Activated T-helper 1 cell treated with anti-CD3 and anti-CD28 coated beads, Interleukin-2, amount 50 U/mL, for 16 hours (primary cell): ENCODE data around the gene ACOT12.
"Not testable (repeated sequence)": the region's sequence is repeated elsewhere in the genome, so short reads cannot be mapped to it uniquely, and the experiment has no call there.

Experiments
- DNase-seq, 2 donors: peaks; one replicate each; pipeline ENCODE4 v3.0.0-alpha.2; 2020; ENCODE audit warnings: low read depth in 1 of 2, low spot score in 1 of 2

The ACOT12 gene

GRCh38 chr5:81393783-81394718 lies at the start of gene ACOT12:
TSS of gene ACOT12 (minus strand) at chr5:81394134. CDS start at chr5:81394114, 20 bp downstream.
- no peak for DNase-seq

DNA sequence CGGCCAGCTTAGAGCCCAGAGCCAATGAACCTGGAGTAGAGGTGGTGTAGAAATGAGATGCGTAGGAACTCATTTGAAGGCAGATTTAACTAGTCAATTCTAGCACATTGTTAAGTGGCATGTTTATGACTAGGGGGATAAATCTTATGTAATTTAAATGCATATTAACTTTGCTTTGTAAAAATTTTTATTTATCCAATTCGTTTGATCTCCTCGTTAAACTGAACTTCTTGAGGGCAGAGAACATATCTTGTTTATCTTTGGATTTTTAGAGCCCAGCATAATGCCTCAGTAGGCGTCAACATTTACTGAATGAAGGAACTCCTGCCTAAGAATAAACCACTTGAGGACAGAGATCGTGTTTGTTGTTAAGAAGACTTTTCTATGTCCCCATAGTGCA lies 41.1 kb upstream of the ACOT12 start:
- no peak for DNase-seq

DNA sequence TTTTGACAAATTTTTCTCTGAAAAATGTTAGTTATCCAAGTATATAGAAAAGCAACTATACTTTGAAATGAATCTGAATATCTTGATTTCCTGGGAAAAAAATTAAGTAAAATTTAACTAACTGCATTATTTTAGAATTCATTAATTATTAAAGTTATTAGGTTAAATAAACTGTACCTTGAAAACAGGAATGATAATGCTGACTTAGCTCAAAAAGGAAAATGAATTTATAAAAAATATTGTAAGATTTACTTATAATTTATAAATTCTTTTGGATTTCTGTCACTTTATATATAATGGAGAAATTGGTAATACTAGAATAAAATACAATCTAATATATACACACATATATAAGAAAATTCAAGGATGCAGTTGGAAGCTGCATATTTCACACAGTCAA lies 36.1 kb upstream of the ACOT12 start:
- DNase-seq = no peak

DNA sequence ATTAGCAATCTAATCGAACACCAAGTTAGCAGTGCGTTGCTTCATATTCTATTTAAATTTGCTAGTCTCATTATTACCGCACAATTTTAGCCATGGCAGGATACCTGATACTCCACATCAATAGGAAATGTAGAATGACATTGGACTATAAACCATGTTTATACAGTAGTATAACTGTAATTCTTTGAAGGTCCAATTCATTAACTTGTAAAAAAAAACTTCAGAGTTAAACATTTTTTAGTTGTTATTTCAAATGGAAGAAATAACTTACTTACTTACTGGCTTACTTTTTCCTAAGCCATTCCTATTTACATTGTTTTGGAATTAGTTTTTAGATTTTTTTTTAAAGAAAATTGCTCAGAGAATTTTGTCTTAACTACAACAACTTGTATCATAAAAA lies 35.4 kb upstream of the ACOT12 start:
- no peak for DNase-seq

GRCh38 chr5:81428861-81429260 lies 34.9 kb upstream of the ACOT12 start:
- DNase-seq = no peak

- no peak for DNase-seq
These were observed 34.5 kb upstream of the ACOT12 start for GRCh38 chr5:81428446-81428845.

GRCh38 chr5:81427566-81427965 lies 33.6 kb upstream of the ACOT12 start:
- no peak for DNase-seq

- no peak for DNase-seq
These were observed 32.6 kb upstream of the ACOT12 start for GRCh38 chr5:81426359-81427030.

DNA sequence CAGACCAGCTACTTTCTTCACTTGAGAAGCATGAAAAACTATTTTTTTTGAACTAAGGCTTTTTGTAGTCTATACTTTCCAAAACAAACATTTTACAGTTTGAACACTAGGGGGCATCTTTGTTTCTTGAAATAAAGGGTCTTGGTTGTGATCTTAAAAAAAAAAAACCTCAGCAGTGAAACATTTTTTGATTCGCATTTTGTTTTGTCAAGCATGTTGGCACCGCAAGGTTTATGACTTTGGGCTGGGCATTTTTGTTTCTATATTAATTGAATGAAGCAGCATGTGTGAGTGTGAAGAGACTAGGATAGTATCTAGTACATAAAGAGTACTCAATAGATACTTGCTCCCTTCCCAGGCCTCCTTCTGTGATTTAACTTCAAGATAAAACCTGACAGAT lies 31.6 kb upstream of the ACOT12 start:
- no peak for DNase-seq

DNA sequence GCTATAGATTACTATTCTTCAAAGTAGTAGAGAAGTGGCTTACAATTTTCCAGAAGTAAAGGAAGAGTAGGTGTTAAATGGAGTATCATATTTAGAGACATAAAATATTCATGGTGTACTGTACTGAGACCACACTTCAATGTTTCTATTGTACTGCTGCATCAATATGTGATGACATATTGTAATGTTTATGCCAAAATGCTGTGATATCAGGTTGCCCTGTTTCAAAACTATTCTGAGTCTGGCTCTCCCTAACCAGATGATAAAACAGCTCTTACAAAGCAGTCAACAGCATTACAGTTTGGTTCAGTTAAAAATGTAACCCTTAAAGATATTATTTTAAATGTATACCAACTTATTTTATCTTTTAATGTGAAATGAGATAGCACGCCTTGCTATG lies 30.8 kb upstream of the ACOT12 start:
- DNase-seq = no peak

DNA sequence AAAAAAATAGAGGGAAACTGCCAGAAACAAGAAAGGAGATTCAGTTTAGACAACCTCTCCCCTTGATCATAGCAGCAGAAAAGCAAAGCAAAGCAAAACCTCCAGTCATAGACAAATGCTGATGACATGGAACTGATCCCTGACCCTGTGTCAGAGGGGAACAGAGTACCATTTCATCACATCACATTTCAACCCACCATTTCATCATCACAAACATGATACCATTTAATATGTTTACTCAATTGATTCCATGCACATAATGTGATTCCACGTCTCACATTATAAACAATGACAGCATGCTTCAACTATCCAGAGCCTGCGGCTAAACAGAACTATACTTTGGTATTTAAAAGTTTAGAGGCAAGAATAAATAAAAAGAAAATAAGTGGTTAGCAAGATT lies 28.7 kb upstream of the ACOT12 start:
- no peak for DNase-seq

- no peak for DNase-seq
These were observed 26.2 kb upstream of the ACOT12 start for GRCh38 chr5:81420039-81420667.

DNA sequence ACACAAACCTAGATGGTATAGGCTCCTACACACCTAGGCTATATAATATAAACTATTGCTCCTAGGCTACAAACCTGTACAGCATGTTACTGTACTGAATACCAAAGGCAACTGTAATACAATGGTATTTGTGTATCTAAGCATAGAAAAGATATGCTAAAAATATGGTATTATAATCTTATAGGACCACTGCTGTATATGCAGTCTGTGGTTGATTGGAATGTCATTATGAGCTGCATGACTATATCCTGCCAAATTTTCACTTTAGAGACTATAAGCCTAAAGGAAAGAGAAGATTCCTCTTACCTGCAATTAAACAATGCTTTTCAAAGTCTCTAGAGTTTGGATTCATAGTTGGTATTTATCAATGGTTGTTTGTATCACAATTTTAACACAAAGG lies 24.7 kb upstream of the ACOT12 start:
- DNase-seq = no peak

- no peak for DNase-seq
These were observed 23.1 kb upstream of the ACOT12 start for GRCh38 chr5:81417052-81417451.

- DNase-seq = no peak
These were observed 16.0 kb upstream of the ACOT12 start for GRCh38 chr5:81409896-81410295.

- no peak for DNase-seq
These were observed 15.4 kb upstream of the ACOT12 start for GRCh38 chr5:81409361-81409760.

DNA sequence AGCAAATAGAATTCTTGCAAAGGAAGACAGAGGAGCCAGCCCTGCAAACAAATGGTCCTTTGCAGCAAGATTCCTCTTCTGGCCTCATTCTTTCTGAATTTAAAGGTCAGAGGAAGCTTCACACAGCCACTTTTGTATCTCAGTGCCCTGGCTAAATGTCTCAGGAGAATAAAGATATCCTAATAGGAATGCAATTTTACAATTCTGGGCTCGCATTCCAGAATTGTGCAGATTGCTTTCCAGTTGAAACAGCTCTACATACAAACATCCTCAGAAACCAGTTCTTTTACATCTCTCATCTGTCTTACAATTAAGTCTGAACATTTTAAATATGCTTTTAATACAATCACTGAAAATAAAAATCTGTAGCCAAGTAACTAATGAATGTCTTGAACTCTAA lies 14.6 kb upstream of the ACOT12 start:
- DNase-seq = no peak

DNA sequence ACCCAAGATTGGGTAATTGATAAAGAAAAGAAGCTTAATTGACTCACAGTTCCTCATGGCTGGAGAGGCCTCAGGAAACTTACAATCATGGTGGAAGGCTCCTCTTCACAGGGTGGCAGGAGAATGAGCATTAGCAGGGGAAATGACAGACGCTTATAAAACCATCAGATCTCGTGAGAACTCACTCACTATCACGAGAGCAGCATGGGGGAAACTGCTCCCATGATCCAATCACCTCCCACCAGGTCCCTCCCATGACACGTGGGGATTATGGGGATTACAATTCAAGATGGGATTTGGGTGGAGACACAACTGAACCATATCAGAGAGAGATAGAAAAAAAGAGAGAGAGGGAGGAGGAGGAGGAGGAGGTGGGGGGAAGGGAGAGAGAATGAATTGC lies 13.9 kb upstream of the ACOT12 start:
- not testable (repeated sequence) for DNase-seq

GRCh38 chr5:81405126-81405891 lies 11.4 kb upstream of the ACOT12 start:
- no peak for DNase-seq

GRCh38 chr5:81402192-81402930 lies 8.4 kb upstream of the ACOT12 start:
- no peak for DNase-seq

GRCh38 chr5:81401266-81401665 lies 7.3 kb upstream of the ACOT12 start:
- no peak for DNase-seq
